ENCODE results near the gene CFAP210.

Gene CFAP210

DNA sequence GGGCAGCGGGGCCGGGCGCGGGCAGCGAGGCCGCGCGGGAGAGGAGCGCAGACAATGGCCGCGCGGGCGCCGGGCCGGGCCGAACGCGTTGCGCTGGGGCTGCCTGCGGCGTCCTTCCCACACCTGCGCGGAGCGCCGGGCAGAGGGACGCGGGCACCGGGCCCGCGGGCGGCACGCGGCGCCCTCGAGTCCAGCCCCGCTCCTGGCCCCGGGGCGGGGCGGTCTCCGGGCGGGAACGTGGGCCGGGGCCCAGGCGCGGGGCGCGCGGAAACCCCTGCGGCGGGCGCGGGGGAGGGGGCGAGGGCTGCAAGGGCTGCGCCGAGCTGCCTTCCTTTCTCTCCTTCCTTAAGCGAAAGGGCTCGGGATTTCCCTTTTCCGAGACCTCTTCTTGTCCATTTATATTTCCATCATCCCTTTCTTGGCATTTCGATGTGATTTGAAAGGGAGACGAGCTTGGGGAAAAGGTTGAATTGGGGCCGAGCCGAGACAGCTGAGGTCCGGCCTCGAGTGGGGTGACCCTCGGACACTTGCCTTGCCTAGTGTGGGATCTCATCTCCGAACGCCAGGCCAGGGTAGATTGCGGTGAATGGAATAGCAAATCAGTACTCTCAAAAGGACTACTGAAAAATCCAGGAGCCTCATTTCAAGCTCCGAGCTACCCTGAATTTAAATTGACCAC lies 40.1 kb upstream of the CFAP210 start:
- TF ChIP-seq, protein P1, sequence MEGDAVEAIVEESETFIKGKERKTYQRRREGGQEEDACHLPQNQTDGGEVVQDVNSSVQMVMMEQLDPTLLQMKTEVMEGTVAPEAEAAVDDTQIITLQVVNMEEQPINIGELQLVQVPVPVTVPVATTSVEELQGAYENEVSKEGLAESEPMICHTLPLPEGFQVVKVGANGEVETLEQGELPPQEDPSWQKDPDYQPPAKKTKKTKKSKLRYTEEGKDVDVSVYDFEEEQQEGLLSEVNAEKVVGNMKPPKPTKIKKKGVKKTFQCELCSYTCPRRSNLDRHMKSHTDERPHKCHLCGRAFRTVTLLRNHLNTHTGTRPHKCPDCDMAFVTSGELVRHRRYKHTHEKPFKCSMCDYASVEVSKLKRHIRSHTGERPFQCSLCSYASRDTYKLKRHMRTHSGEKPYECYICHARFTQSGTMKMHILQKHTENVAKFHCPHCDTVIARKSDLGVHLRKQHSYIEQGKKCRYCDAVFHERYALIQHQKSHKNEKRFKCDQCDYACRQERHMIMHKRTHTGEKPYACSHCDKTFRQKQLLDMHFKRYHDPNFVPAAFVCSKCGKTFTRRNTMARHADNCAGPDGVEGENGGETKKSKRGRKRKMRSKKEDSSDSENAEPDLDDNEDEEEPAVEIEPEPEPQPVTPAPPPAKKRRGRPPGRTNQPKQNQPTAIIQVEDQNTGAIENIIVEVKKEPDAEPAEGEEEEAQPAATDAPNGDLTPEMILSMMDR (IDR thresholded peaks at IDR 0.05; ENCODE audit: control extremely low read depth, extremely low read depth, low read depth, missing control alignments) = no peak
- POLR2A ChIA-PET = no interaction called here
- CTCF ChIA-PET = interaction anchor here (1.2 to 1.5 kb wide), 3 partner anchors 12 to 206 kb away, joined by 3 read pairs; no protein-coding TSS in a partner anchor
- peak; percentile 48 for DNase-seq (ENCODE audit: extremely low spot score)

DNA sequence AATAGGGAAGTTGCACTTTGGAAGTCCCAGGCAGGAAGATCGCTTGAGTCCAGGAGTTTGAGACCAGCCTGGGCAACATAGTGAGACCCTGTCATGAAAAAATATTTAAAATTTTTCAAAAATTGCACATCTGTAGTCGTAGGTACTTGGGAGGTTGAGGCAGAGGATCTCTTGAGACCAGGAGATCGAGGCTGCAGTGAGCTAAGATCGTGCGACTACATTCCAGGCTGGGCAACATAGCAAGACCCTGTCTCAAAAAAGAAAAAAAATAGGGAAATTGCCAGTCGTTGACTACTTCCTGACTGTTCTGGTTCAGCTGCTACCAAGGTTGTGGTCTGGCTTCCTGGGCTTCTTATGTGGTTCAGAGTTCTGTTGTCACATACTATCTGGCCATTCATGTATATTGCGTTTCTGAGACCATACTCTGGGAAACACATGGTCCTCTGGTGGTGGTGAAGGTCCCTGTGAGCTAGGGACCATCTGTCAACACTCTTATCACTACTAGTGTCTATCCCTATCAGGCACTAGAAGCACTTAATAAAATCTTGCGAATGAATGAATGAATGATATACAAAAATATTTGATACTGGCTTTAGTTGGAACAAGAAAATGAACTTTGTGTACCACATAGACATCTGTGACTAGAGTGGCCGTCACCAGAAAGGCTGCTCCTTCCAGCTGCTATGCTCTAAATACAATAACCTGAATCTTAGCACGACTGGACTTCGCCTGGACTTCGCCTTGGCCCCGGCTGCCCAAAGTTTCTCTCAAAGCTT lies 38.6 kb upstream of the CFAP210 start:
- CTCF ChIA-PET = interaction anchor here (1.1 to 2.2 kb wide), 3 partner anchors 8 to 196 kb away, joined by 3 to 6 read pairs (median 5); no protein-coding TSS in a partner anchor
- no peak for DNase-seq (ENCODE audit: extremely low spot score)
- TF ChIP-seq, protein P1 (IDR thresholded peaks at IDR 0.05; ENCODE audit: control extremely low read depth, extremely low read depth, low read depth, missing control alignments) = no peak
- POLR2A ChIA-PET = no interaction called here

DNA sequence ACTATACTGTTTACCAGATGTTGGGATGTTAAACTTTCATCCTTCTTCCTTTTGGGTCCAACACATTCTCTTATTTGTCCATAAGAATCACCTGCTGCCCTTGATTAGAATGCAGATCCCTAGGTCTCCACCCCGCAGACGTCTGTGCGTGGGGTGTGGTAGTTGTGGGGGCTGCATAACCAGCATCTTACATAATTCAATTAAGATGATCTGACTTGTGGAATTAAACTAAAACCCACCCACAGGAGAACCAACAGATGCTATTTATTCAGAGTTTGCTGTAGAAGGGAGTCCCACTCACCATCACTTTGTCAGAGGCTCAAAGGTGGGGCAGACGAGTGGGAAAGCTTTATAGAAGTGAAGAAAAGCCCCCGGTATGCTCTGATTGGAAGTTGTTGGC lies 37.9 kb upstream of the CFAP210 start:
- TF ChIP-seq, protein P1 (IDR thresholded peaks at IDR 0.05; ENCODE audit: control extremely low read depth, extremely low read depth, low read depth, missing control alignments) = no peak
- POLR2A ChIA-PET = no interaction called here
- CTCF ChIA-PET = interaction anchor here (0.8 to 2.2 kb wide), 5 partner anchors 9 to 197 kb away, joined by 3 to 6 read pairs (median 3); no protein-coding TSS in a partner anchor
- no peak for DNase-seq (ENCODE audit: extremely low spot score)

DNA sequence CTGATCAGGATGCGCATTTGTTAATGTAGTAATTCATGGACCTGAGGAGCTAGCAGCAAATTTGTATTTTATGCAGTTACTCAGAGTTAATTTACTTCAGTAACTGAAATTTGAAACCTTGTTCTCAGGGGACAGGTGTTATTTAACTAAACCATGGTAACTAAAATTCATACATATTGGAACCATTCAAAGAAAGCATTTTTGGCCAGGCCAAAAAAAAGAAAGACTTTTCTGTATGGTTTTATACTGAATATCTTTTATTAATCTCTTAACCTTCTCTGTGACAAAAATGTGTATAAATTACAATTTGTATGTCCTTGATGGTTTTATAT lies 35.0 kb upstream of the CFAP210 start:
- CTCF ChIA-PET = no interaction called here
- TF ChIP-seq, protein P1 (IDR thresholded peaks at IDR 0.05; ENCODE audit: control extremely low read depth, extremely low read depth, low read depth, missing control alignments) = no peak
- POLR2A ChIA-PET = no interaction called here
- DNase-seq (ENCODE audit: extremely low spot score) = no peak

DNA sequence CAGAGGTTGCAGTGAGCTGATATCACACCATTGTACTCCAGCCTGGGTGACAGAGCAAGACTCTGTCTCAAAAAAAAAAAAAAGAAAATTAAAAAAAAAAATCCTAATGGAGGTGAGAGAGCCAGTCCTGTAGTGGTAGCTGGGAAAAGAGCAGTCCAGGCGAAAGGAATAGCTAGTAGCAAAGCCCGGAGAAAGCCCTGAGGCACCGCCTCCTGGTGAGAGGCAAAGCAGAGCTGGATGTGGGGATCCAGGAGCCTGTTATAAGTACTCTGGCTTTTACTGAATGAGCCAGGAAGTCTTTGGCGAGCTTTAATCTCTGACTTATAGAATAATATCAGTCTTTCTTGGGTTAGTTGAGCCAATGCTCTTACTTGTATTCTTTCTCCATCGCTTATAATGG lies 32.9 kb upstream of the CFAP210 start:
- CTCF ChIA-PET = interaction anchor here (1.1 kb wide), 1 partner anchor 10 kb away, joined by 5 read pairs; no protein-coding TSS in a partner anchor
- TF ChIP-seq, protein P1 (IDR thresholded peaks at IDR 0.05; ENCODE audit: control extremely low read depth, extremely low read depth, low read depth, missing control alignments) = no peak
- POLR2A ChIA-PET = interaction anchor here (0.6 kb wide), 1 partner anchor 238 kb away, joined by 4 read pairs; no protein-coding TSS in a partner anchor
- DNase-seq (ENCODE audit: extremely low spot score) = no peak

DNA sequence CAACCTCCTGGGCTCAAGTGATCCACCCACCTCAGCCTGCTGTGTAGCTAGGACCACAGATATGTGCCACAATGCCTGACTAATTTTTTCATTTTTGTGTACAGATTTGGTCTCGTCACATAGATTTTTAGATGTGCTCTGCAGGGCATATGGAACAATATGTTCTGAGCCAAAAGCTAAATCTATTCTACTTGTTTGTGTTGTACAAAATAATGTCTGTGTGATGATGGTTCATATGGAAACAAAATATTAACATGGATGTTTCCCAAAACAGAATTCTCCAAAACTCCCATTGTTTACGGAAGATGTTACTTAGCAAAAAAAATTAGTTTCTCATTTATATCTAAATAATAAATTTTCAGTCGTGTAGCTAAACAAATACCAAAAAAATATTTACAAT lies 26.8 kb upstream of the CFAP210 start:
- DNase-seq (ENCODE audit: extremely low spot score) = no peak
- POLR2A ChIA-PET = no interaction called here
- CTCF ChIA-PET = no interaction called here
- TF ChIP-seq, protein P1 (IDR thresholded peaks at IDR 0.05; ENCODE audit: control extremely low read depth, extremely low read depth, low read depth, missing control alignments) = no peak

All from GM10248 (cell line).